HAP-1 (cell line): Measurements from ENCODE around the gene UBR4.
"Not testable (repeated sequence)": the region's sequence is repeated elsewhere in the genome, so short reads cannot be mapped to it uniquely, and the experiment has no call there.

Experiments used
- DNase-seq, 2 experiments: peaks; one replicate each; pipeline ENCODE4 v3.0.0-alpha.2; 2016 to 2020; ENCODE audit warnings: low spot score in 2 of 2
- H3K27me3 ChIP-seq: fragments of 250-450 bp; sonication (Bioruptor Pico); 2 replicates; pipeline ENCODE4 v1.5.1; 2020; ENCODE audit warnings: low read depth, mild to moderate bottlenecking, moderate library complexity
- H3K36me3 ChIP-seq: fragments of 250-450 bp; sonication (Bioruptor Pico); replicated peaks from 2 replicates; pipeline ENCODE4 v1.5.1; 2020; ENCODE audit warnings: mild to moderate bottlenecking
- H3K4me1 ChIP-seq: fragments of 250-450 bp; sonication (Bioruptor Pico); 2 replicates; pipeline ENCODE4 v1.5.1; 2020; ENCODE audit warnings: mild to moderate bottlenecking
- H3K4me3 ChIP-seq: fragments of 250-450 bp; sonication (Bioruptor Pico); 2 replicates; pipeline ENCODE4 v1.5.1; 2020; ENCODE audit warnings: mild to moderate bottlenecking, moderate library complexity
- H3K9me3 ChIP-seq: fragments of 250-450 bp; sonication (Bioruptor Pico); 2 replicates; pipeline ENCODE4 v1.5.1; 2020; ENCODE audit warnings: mild to moderate bottlenecking, moderate library complexity
- in situ Hi-C: fragments of 300-500 bp; cut with MboI; formaldehyde crosslinking; loops from 3 replicates; pipeline ENCODE4 v1.14.3; 2020; ENCODE audit warnings: low sequenced_read_pairs, inconsistent platforms, mixed read lengths

The UBR4 gene

GRCh38 chr1:19209990-19210771 lies at the start of gene UBR4:
Gene UBR4, minus strand, starts transcription at chr1:19210266. Its CDS starts 18 bp downstream, at chr1:19210248.
- Histone ChIP-seq H3K4me3 (peak within 1 kb of the TSS; percentile 91), H3K9me3 (no peaks in the 10 kb centered on the region), H3K4me1 (peaks cover 20% of the 10 kb centered on the region), H3K36me3 (peaks cover 27% of the 10 kb centered on the region), H3K27me3 (no peaks in the 10 kb centered on the region)
- in situ Hi-C loops = no loop called here
- peak; percentile 92 to 96 for DNase-seq

GRCh38 chr1:19258353-19258752 lies 48.3 kb upstream of the UBR4 start:
- in situ Hi-C loops = no loop called here
- Histone ChIP-seq H3K9me3 (no peaks in the 10 kb centered on the region), H3K4me1 (no peaks in the 10 kb centered on the region; the same call in 1 of the 2 replicates), H3K4me3 (no peak overlapping the region), H3K36me3 (peaks cover 63% of the 10 kb centered on the region), H3K27me3 (no peaks in the 10 kb centered on the region)
- DNase-seq = no peak

GRCh38 chr1:19257178-19257914 lies 47.3 kb upstream of the UBR4 start:
- Histone ChIP-seq H3K36me3 (peaks cover 64% of the 10 kb centered on the region), H3K9me3 (no peaks in the 10 kb centered on the region), H3K4me3 (no peak overlapping the region), H3K4me1 (no peaks in the 10 kb centered on the region; the same call in 1 of the 2 replicates), H3K27me3 (no peaks in the 10 kb centered on the region)
- in situ Hi-C loops = no loop called here
- no peak for DNase-seq

DNA sequence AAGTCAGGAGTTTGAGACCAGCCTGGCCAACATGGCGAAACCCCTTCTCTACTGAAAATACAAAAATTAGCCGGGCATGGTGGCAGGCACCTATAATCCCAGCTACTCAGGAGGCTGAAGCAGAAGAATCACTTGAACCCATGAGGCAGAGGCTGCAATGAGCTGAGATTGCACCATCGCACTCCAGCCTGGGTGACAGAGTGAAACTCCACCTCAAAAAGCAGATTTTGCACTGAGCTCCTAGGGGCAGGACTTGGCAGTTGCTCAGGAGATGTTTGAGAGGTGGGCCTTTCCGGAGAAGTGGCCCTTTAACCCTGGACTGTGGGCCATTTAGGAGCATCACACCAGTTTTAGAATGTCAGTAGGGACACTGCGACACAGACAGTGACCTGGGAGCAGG lies 46.2 kb upstream of the UBR4 start:
- DNase-seq, in situ Hi-C loops, H3K27me3 ChIP-seq, H3K4me1 ChIP-seq, H3K4me3 ChIP-seq, H3K9me3 ChIP-seq: not testable (repeated sequence)
- peaks cover 71% of the 10 kb centered on the region for H3K36me3 ChIP-seq

DNA sequence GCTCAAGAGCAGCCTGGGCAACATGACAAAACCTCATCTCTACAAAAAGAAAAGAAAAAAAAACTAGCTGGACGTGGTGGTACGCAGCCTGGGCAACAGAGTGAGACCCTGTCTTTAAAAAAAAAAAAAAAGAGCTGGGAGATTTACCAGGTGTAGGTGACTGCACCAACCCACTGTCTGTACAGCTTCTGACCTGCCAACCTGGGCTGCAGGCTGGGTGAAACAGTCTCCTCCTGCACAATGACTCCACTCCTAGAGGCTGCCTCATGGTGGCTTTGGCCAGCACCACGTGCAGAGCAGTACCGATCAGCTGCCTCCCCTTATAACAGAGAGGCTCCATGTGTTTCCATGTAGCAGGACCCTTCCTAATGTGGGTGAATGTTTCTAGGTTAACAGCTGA lies 45.2 kb upstream of the UBR4 start:
- in situ Hi-C loops = no loop called here
- peaks cover 4% of the 10 kb centered on the region for H3K4me1 ChIP-seq
- peaks cover 64% of the 10 kb centered on the region for H3K36me3 ChIP-seq

GRCh38 chr1:19254416-19254815 lies 44.4 kb upstream of the UBR4 start:
- no peak for DNase-seq
- in situ Hi-C loops = no loop called here
- H3K27me3 ChIP-seq = no peaks in the 10 kb centered on the region
- H3K36me3 ChIP-seq = peaks cover 56% of the 10 kb centered on the region
- no peaks in the 10 kb centered on the region for H3K9me3 ChIP-seq
- peaks cover 5% of the 10 kb centered on the region for H3K4me1 ChIP-seq
- no peak overlapping the region for H3K4me3 ChIP-seq

More for the DNA sequence above, 45.2 kb upstream of the UBR4 start:
- DNase-seq = no peak
- Histone ChIP-seq H3K4me3 (no peak overlapping the region), H3K9me3 (no peaks in the 10 kb centered on the region), H3K27me3 (no peaks in the 10 kb centered on the region)

GRCh38 chr1:19251305-19252196 lies 41.5 kb upstream of the UBR4 start, which contains the start of the genes EMC1 and MRTO4:
Gene EMC1, minus strand, starts transcription at chr1:19251524. Its CDS starts 15 bp downstream, at chr1:19251509.
Gene MRTO4, plus strand, starts transcription at chr1:19251805. Its CDS starts 31 bp downstream, at chr1:19251836.
- Histone ChIP-seq H3K4me3 (peak within 1 kb of the TSS; percentile 82), H3K9me3 (no peaks in the 10 kb centered on the region), H3K27me3 (no peaks in the 10 kb centered on the region), H3K36me3 (peaks cover 34% of the 10 kb centered on the region), H3K4me1 (peaks cover 8% of the 10 kb centered on the region)
- in situ Hi-C loops = no loop called here
- peak; percentile 60 to 94 for DNase-seq

DNA sequence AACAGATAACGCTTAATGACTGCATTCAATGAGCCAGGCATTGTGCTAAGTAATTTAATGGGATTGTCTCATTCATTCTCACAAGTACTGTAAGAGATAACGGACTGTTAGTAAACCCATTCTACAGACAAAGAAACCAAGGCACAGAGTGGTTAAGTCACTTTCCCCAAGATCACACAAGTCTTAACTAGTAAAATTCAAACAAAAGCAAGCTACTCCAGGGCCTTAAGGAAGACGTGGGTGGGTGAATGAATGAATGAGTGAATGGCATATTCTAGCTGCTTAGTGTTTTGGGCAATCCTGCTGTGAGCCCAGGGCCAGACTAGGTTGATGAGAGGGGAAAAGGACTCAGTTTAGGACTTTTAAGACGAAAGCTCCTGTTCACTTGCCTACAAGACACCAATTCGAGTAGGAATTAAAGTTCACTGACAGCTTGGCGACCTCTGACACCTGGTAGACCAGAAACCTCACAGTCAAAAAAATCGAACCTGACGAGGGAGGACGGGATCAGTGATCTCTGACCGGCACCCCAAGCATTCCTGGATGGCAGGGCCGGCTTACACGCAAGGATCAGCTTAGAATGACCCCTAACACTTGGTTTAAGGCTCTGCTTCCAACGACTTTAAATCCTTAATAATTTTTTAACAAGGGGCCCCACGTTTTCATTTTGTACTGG lies 40.7 kb upstream of the UBR4 start:
- Histone ChIP-seq H3K36me3 (peaks cover 26% of the 10 kb centered on the region), H3K9me3 (no peaks in the 10 kb centered on the region), H3K4me1 (peaks cover 8% of the 10 kb centered on the region), H3K27me3 (no peaks in the 10 kb centered on the region), H3K4me3 (peak overlapping the region; percentile 82)
- peak in 1 of 2 experiments; percentile 26 for DNase-seq
- in situ Hi-C loops = no loop called here

- DNase-seq = peak; percentile 47 to 75
- Histone ChIP-seq H3K9me3 (no peaks in the 10 kb centered on the region), H3K27me3 (no peaks in the 10 kb centered on the region), H3K4me3 (no peak overlapping the region), H3K36me3 (peaks cover 87% of the 10 kb centered on the region), H3K4me1 (no peaks in the 10 kb centered on the region)
- in situ Hi-C loops = no loop called here
These were observed 30.8 kb upstream of the UBR4 start for GRCh38 chr1:19240673-19241538.

DNA sequence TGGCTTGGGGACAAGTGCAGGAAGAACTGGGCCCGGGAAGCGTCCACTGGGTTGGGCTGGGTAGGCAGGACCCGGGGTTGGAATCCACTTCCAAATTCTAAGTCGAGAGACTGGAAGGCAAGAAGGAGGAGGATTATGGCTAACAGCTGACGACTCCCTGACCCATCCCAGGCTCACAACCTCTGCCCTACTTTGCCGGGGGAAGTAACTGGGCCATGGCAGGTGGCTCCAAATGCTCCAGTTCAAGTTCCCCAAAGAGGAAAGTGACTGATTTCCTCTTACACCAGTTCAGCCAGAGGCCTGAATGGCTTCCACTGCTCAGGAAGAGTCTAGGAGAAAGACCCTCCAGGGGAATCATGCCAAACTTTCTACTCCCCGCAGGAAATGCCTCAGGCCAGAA lies 29.8 kb upstream of the UBR4 start:
- Histone ChIP-seq H3K27me3 (no peaks in the 10 kb centered on the region), H3K4me3 (no peak overlapping the region), H3K4me1 (no peaks in the 10 kb centered on the region), H3K9me3 (no peaks in the 10 kb centered on the region), H3K36me3 (peaks cover 96% of the 10 kb centered on the region)
- in situ Hi-C loops = no loop called here
- DNase-seq = no peak

GRCh38 chr1:19234224-19234623 lies 24.2 kb upstream of the UBR4 start:
- DNase-seq = no peak
- Histone ChIP-seq H3K9me3 (no peaks in the 10 kb centered on the region), H3K4me1 (no peaks in the 10 kb centered on the region), H3K36me3 (peaks cover 94% of the 10 kb centered on the region), H3K27me3 (no peaks in the 10 kb centered on the region), H3K4me3 (no peak overlapping the region)
- in situ Hi-C loops = no loop called here

- no peaks in the 10 kb centered on the region for H3K4me1 ChIP-seq
- H3K27me3 ChIP-seq = no peaks in the 10 kb centered on the region
- DNase-seq = no peak
- H3K9me3 ChIP-seq = no peaks in the 10 kb centered on the region
- in situ Hi-C loops = no loop called here
- peaks cover 94% of the 10 kb centered on the region for H3K36me3 ChIP-seq
- no peak overlapping the region for H3K4me3 ChIP-seq
These were observed 22.4 kb upstream of the UBR4 start for GRCh38 chr1:19232524-19232846.
